Right ventricle myocardium superior (tissue), 1 donor: ENCODE measurements around the gene GNG12. TPM values are rescaled to one million over a fixed set of nuclear protein-coding genes. Genes with fewer than 3 reads are reported as not detected.
"Not testable (repeated sequence)": the region's sequence is repeated elsewhere in the genome, so short reads cannot be mapped to it uniquely, and the experiment has no call there.

Experiments used
- ATAC-seq: fragments of 200-7000 bp; cut with Tn5 transposase; one replicate; pipeline ENCODE4 v1.9.1; 2020; ENCODE audit warnings: mild to moderate bottlenecking; ENCODE audit not compliant: poor library complexity
- DNase-seq: peaks from one replicate; pipeline ENCODE4 v3.0.0-alpha.2; 2020
- intact Hi-C: fragments of 100-400 bp; cut with DNase I; formaldehyde crosslinking; loops from one replicate; pipeline ENCODE4 v1.11.2; 2022
- total RNA-seq: library from RNA; stranded (reverse); fragmentation: NEBNext Ultra II Directional; extraction: Animal tissue kit (Norgen Biotek cat#: 25700); gene quantifications from one replicate; pipeline ENCODE4 v1.2.1, GENCODE V29; 2021
- donor health status: DM: no; HTN: yes; CAD: no; lungs with severe emphysema.

Gene GNG12
- total RNA-seq, 1 donor from 2014 or later: 31.9 TPM

DNA sequence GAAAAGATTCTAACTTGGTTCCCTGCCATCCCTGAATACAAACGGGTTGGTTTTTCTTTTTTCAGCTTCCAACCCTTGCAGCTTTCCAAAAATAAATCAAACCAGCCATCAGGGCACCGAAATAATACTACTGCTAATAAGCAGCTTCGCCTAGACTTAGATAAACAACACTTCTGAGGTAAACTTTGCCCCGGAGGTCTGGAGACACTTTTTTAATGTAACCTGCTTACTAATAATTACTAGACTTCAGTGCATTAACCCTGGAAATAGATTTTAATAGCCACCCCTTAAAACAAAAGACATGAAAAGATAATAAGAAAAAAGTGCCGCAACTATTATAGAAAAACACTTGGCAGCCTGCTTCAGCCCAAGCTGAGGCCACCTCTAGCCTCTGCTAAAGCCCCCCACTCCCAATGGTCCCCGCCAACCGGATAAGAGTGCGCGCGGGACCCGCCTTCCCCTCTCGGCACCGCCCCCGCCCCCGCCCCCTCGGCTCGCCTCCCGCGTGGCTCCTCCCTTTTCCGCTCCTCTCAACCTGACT lies 148.7 kb downstream of the GNG12 start:
- no peak for ATAC-seq
- no peak for DNase-seq
- intact Hi-C loops: loop anchor here (5.0 kb wide), 2 partner anchors 73 to 122 kb away; no protein-coding TSS in a partner anchor

DNA sequence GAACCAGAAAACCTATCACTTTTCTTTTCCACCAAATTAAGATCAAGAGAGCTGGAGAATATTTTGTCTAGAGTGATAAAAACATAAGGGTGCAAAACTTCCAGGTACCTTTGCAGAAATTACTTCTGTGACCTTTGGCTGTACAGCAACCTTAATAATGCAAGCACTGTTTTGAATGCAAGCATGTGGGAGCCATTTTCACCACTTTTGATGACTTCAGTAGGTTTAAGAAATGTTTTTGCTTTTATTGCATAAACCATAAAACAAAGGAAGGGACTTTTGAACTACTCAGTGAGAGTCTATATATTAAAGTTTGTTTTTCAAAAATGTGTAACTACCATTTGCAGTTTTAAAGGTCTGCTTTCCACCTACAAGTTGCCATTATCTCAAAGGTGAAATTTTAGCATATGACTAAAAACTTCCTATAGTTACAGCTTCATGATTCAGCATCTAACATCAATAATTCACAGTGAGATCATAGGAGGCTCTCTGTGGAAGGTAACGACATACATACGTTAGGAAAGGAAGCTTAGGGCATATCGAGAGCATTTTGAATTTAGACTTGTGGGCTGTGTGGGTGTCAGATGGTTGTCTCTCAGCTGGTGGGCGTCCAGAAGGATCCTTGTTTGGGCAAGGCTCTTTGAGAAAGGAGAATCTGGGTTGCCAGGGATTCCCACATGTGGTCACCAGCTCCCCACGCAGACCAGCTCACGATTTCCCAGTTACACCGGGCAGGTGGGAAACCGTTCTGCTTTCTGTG lies 149.3 kb downstream of the GNG12 start:
- intact Hi-C loops: no loop called here
- DNase-seq: no peak
- no peak for ATAC-seq

DNA sequence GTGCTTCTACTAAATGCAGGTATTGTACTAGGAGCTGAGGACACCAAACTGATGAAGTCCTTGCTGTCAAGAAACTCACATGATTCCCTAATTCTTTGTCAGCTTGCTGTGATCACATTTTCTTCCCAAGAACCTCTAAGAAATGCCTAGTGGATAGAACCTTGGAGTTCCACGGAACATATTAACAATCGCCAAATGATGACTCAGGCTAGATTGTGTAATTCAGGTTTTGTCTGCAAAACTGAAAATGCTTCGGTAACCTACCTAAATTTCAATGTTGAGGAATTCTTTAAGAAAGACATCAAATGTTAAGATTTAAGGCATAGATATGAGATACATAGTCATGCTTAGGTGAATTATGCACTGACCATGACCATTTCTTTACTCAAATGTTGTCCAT lies 150.0 kb downstream of the GNG12 start:
- DNase-seq (no peak), ATAC-seq (no peak)
- intact Hi-C loops: no loop called here

- DNase-seq (no peak), ATAC-seq (no peak)
- intact Hi-C loops: no loop called here
Observed at GRCh38 chr1:67682659-67683197, 150.5 kb downstream of the GNG12 start.

GRCh38 chr1:67680486-67680885 lies 152.8 kb downstream of the GNG12 start:
- intact Hi-C loops: no loop called here
- ATAC-seq (no peak), DNase-seq (no peak)

- no peak for DNase-seq
- intact Hi-C loops: no loop called here
- ATAC-seq: no peak
Observed at GRCh38 chr1:67679691-67680090, 153.6 kb downstream of the GNG12 start.

- ATAC-seq (no peak), DNase-seq (no peak)
- intact Hi-C loops: no loop called here
Observed at GRCh38 chr1:67677930-67678329, 155.3 kb downstream of the GNG12 start.

DNA sequence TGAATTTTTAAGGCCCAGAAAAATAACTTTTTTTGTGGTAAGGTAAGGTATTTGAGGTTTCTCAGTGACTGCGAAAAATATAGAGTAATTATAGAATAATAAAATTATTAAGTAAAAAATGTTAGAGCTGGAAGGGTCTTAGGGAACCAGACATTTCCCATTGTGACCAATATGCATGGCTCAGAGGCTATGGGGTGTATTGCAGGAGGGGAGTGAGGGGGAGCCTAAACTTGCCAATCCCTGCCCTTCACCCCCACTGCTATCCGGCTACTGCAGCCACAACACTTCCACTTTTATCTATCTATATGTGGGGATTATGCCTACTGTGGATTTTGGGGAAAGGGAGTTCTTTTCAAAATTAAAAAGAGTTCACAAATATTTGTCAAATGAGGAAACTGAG lies 155.9 kb downstream of the GNG12 start:
- ATAC-seq: no peak
- DNase-seq: no peak
- intact Hi-C loops: no loop called here

GRCh38 chr1:67676946-67677345 lies 156.3 kb downstream of the GNG12 start:
- DNase-seq (no peak), ATAC-seq (no peak)
- intact Hi-C loops: no loop called here

DNA sequence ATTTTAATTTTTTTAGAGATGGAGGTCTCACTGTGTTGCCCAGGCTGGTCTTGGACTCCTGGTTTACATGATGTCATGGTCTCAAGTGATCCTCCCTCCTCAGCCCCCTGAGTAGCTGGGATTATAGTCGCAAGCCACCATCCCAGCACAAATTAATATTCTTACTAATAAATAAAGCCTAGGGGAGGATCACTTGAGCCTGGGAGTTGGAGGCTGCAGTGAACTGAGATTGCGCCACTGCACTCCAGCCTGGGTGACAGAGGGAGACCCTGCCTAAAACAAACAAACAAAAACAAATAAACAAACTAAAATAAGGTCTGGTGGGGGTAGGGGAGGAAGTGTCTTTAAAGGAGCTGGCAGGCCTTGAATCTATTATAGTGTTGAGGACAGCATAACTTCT lies 157.0 kb downstream of the GNG12 start:
- DNase-seq (no peak), ATAC-seq (no peak)
- intact Hi-C loops: no loop called here

- intact Hi-C loops: no loop called here
Observed at GRCh38 chr1:67675800-67676199, 157.5 kb downstream of the GNG12 start.

DNA sequence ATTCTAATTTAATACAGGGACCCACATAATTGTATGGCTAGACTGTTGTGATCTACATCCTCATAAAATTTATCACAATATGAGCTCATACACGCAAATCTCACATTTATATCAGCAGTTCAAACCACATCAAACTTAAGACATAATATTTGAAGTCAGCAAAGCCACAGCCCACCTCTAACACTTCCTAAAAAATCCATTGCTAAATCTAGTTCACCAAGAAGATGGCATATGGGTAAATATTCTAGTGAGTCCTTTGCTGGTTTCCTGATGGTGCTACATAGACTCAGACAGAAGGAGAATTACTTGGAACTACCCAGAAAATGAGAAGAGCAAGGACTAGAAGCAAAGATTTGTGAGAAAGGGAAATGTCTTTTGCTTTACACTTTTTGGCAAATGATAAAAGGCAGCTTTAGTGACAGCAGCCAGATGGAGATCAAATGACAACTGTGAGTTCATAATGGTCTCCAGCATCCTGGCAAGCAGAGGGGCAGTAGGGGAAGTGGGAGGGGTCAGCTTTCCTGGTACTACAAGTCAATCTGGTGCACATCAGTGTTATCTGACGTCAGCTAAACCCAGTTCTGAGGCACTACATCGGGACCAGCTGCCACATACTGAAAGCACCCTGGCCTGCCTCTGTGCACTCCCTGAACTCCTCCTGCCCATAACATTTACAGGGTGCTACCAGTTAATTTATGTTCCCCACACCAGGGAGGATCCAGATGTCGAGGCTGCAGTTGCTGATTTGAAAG lies 158.8 kb downstream of the GNG12 start:
- peak; percentile 46 for DNase-seq
- intact Hi-C loops: no loop called here
- ATAC-seq: peak; percentile 46

More at GRCh38 chr1:67675800-67676199, 157.5 kb downstream of the GNG12 start:
- no peak for DNase-seq
- ATAC-seq: no peak

DNA sequence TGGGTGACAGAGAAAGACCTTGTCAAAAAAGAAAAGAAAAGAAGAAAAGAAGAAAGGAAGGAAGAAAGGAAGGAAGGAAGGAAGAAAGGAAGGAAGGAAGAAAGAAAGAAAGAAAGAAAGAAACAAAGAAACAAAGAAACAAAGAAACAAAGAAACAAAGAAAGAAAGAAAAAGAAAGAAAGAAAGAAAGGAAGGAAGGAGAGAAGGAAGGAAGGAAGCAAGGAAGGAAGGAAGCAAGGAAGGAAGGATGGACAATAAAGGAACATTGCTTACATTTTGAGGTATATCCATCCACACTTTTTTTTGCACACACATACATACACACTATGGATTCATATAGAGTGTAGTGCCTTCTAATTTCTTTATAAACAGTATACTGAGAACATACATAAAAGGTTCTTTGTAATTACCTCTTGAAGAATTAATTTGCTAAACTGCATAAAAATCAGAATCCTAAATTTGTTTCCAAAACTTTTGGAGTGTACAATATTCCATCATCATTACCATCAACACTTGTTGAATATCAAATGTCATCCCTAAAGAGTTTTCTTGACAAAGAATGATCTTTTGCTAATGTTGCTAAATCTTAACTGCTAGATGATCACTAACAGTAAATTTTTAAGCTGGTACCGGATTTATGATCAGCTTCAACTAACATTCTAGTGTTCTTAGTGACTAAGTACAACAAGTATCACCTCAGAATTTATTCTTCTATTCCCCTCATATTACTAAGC lies 159.6 kb downstream of the GNG12 start:
- DNase-seq (no peak), ATAC-seq (no peak)
- intact Hi-C loops: no loop called here

- DNase-seq (no peak), ATAC-seq (peak; percentile 41)
- intact Hi-C loops: no loop called here
Observed at GRCh38 chr1:67672260-67672803, 160.9 kb downstream of the GNG12 start.

DNA sequence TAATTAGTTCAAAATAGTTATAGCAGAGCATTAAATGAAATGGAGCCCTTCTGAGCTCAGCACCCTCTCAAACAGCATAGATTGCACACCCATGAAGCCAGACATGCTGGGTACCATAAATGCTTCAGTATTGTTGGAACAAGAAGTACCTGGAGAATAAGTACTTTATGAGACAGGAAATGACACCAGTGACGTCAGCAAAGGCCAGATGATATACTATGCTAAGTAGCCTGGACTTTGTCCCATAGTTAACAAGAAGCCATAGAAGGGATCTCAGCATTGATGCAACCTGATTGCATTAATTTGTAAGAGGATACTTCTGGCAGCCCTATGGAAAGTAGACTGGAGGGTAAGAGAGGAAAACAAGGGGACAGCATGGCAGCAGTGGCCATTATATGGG lies 164.6 kb downstream of the GNG12 start:
- no peak for ATAC-seq

GRCh38 chr1:67666636-67667035 lies 166.6 kb downstream of the GNG12 start:
- DNase-seq (no peak), ATAC-seq (no peak)
- intact Hi-C loops: no loop called here

More for the DNA sequence above, 164.6 kb downstream of the GNG12 start:
- intact Hi-C loops: no loop called here
- no peak for DNase-seq

GRCh38 chr1:67665307-67665706 lies 168.0 kb downstream of the GNG12 start:
- DNase-seq, intact Hi-C loops, ATAC-seq: not testable (repeated sequence)

- DNase-seq (no peak), ATAC-seq (no peak)
- intact Hi-C loops: no loop called here
Observed at GRCh38 chr1:67664048-67664447, 169.2 kb downstream of the GNG12 start.

DNA sequence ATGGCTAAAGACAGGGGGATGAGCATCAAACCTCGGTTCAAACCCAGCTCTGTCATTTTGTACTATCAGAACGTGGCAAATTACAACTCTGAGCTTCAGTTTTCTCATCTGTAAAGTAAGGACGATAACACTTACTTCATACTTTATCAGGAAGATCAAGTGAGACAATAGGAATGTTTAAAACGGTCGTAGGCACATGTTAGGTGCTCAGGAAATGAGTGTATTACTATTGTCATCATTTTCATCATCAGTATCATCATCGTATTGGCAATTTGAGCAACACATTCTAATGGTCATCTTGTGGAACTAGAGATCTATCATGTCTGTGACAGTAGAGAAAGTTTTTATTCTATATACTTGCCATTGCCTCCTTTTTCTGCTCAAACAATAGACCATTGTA lies 170.4 kb downstream of the GNG12 start:
- ATAC-seq: no peak
- no peak for DNase-seq
- intact Hi-C loops: no loop called here
